Ishikawa (cell line): Measurements from ENCODE around the gene FCGR2B.

Experiments
- EGR1 ChIP-seq: IDR thresholded peaks from 2 replicates; pipeline ENCODE4 v1.6.1; 2012
- TEAD4 ChIP-seq: IDR thresholded peaks from 2 replicates; pipeline ENCODE4 v1.6.1; 2012
- TF ChIP-seq, protein P1 (sequence below): IDR thresholded peaks from 2 replicates; pipeline ENCODE4 v1.6.1; 2012; ENCODE audit warnings: low read depth, mild to moderate bottlenecking

GRCh38 chr1:161681879-161682278, 18.9 kb downstream of the FCGR2B start:
- TF ChIP-seq TEAD4 (no peak), EGR1 (no peak)
- TF ChIP-seq, protein P1, sequence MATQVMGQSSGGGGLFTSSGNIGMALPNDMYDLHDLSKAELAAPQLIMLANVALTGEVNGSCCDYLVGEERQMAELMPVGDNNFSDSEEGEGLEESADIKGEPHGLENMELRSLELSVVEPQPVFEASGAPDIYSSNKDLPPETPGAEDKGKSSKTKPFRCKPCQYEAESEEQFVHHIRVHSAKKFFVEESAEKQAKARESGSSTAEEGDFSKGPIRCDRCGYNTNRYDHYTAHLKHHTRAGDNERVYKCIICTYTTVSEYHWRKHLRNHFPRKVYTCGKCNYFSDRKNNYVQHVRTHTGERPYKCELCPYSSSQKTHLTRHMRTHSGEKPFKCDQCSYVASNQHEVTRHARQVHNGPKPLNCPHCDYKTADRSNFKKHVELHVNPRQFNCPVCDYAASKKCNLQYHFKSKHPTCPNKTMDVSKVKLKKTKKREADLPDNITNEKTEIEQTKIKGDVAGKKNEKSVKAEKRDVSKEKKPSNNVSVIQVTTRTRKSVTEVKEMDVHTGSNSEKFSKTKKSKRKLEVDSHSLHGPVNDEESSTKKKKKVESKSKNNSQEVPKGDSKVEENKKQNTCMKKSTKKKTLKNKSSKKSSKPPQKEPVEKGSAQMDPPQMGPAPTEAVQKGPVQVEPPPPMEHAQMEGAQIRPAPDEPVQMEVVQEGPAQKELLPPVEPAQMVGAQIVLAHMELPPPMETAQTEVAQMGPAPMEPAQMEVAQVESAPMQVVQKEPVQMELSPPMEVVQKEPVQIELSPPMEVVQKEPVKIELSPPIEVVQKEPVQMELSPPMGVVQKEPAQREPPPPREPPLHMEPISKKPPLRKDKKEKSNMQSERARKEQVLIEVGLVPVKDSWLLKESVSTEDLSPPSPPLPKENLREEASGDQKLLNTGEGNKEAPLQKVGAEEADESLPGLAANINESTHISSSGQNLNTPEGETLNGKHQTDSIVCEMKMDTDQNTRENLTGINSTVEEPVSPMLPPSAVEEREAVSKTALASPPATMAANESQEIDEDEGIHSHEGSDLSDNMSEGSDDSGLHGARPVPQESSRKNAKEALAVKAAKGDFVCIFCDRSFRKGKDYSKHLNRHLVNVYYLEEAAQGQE, result no peak
